GM21423 (cell line): ENCODE measurements around the gene DUSP8.

Experiments
- ATAC-seq: cut with Tn5 transposase; IDR thresholded peaks from one replicate; pipeline ENCODE4 v1.9.1; 2021; ENCODE audit warnings: mild to moderate bottlenecking, moderate library complexity; ENCODE audit not compliant: unreplicated experiment

DUSP8 gene

DNA sequence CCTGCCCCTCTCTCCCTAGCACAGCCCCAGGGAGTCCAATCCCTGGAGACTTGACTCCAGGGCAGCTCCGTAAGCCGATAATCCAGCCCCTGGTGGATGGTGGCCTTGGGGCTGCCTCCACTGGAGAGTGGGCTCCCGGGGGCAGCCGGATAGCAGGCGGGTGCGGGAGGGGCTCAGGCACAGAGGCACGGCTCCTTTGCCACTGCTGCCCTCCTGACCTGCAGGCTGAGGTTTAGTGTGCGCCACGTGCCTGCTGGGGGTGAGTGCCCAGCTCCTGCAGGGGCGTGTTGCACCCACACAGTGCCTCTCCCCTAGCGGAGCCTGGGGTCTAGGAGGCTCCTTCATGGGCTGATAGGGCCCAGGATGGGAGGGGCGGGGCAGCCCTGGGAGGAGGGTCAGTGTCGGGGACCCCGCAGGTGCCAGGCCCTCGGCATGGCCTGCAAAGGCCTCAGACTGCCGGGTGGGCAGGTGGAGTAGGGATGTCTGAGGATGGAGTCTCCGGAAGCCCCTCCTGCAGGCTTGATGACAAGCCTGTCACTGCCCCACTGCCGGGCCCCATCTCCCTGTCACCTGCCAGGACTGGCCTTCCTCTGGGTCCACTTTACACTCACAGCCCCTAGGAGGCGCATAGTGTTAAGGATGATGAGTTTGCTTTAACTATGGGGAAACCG is 5.6 kb downstream of the DUSP8 start:
- ATAC-seq, result no peak

DNA sequence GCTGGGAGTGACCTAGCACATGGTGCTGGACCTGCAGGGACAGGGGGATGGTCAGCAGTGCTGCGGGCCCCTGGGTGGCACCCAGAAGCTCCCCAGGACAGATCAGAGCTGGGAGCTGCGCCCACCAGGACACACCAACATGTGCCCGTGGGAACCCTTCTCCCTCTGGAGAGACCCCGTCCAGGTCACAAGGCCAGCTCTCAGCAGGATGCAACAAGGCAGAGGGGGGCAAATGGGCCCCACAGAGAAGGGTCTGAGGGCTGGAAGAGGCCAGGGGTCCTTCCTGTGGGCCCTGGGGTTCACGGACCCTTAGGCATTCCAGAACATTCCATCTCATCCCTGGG is 6.2 kb downstream of the DUSP8 start:
- ATAC-seq, result no peak

GRCh38 chr11:1565173-1565903 is 6.7 kb downstream of the DUSP8 start:
- ATAC-seq, result no peak

DNA sequence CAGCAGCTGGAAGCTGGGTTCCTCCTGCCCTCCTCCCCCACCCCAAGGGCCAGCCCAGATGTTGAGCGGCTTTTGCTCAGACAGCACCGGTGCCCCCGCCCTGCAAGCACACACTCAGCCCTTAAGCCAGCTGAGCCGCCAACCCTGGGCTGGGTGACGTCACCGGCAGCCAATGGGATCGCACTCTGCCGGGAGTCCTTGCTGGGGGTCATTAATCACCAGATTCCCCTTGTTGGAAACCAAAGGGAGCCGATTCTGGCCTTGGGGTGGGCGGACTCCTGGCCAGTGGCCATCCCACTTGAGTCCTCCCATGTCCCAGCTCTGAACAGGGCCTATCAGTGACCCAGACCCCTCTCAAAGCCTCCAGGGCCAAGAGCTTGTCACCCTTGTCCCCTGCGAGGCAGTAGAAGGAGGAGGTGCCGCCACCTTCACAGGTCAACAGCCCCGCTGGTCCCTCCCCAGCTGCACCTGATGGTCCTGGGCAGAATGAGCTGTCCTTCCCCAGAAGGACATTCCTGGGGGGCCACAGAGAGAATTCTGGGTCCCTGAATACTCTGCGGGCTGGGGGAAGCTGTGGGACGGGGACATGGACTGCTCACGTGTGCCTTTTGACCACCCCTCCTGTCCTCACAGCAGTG is 7.4 kb downstream of the DUSP8 start:
- no peak for ATAC-seq

GRCh38 chr11:1563697-1564534 is 8.2 kb downstream of the DUSP8 start:
- ATAC-seq, result no peak

GRCh38 chr11:1563149-1563638 is 8.9 kb downstream of the DUSP8 start:
- no peak for ATAC-seq

DNA sequence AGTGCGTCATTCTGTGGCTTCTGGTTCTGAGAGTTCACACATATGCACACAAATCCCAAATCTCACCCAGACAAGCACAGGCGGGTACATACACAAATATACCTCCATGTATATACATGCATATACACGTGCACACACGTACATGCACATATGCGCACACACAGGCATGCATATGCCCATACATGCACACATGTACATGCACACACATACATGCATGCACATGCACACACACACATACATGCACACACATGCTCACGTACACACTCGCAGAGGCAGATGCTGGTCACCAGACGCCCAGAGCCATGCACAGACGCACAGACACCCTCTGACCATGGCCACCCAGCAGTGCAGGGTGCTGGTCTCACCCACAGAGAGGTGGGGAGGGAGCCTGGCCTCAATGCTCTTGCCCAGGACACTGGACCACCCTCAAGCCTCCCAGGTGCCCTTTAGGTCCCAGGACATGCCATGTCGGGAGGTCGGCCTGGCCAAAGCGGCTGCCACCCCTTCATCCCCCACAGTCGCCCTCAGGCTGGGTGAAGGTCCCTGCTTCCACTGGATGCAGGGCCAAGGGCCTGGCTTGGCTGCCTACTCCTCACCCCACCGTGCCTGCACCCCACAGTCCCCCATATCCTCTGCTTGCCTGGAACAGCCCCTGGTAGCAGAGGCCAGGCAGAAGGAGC is 9.5 kb downstream of the DUSP8 start:
- ATAC-seq, result no peak

- ATAC-seq, result no peak
Measured at GRCh38 chr11:1561955-1562354, 10.1 kb downstream of the DUSP8 start.

- ATAC-seq, result no peak
Measured at GRCh38 chr11:1561266-1561665, 10.8 kb downstream of the DUSP8 start.

DNA sequence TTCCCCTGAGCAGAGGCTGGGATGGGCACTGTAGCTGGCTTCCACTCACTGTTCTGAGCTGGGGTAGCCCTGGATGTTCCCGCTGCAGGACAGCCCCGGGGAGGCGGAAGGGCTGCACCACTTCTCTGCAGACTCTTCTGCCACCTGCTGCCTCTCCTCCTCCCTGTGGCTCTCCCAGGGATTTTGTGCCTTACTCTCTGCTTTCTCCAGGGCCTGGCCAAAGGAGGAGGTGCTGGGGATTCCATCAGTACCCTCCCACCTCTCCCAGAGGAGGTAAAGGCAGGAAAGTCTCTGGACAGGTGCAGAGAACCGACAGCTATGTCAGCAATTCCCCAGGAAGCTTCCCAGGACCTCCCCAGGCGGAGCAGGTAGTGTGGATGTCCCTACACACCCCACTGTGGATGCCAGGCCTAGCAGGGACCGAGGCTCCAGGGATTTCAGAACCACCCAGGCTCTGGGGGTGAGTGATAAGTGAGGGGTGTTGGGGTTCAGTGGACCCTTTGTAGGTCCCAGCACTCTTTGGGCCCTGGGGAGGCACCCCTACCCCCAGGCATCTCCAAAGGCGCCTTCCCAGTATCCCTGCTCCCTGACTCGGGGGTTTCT is 11.3 kb downstream of the DUSP8 start:
- no peak for ATAC-seq

- no peak for ATAC-seq
Measured at GRCh38 chr11:1560002-1560648, 11.9 kb downstream of the DUSP8 start.

- ATAC-seq, result no peak
Measured at GRCh38 chr11:1559111-1559951, 12.7 kb downstream of the DUSP8 start.

GRCh38 chr11:1558775-1559110 is 13.3 kb downstream of the DUSP8 start:
- no peak for ATAC-seq

DNA sequence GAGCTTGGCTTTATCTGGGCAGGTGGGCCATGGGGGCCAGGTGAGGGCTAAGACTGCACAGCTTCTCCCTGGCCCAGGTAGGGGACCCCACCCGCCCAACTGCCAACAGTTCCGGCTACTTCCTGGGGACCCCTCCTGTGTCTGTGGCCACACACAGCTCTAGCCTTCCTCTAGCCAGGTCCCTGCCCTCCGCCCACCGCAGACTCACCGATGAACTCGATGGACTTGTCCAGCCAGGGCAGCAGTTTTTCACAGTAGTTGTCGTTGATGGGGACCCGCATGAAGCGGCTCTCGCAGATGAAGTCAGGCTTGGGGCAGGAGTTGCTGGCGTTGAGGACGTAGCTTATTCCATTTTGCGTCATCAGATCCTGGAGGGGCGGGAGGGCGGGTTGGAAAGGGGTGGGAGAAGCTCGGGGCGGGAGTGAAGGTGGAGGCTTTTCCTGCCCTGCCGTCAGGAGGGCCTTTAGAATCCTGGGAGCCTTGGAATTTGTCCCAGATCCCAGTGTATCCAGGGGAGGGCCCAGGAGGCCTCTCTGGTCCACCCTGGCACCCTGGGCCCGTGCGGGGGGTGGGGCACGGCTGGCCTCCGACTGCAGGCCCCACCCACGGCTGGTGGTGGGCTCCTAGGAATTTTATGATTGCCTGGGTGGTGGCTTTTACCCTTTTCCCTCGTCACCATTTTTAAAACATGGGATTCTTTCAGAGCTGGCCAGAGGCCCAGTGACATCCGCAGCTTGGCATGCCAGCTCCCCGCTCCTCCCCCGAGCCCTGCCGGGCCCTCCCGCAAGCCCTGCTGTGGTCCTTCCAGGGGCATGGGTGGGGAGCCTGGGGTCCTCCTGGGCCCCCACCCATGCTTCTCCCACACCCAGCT is 13.9 kb downstream of the DUSP8 start:
- ATAC-seq, result no peak

DNA sequence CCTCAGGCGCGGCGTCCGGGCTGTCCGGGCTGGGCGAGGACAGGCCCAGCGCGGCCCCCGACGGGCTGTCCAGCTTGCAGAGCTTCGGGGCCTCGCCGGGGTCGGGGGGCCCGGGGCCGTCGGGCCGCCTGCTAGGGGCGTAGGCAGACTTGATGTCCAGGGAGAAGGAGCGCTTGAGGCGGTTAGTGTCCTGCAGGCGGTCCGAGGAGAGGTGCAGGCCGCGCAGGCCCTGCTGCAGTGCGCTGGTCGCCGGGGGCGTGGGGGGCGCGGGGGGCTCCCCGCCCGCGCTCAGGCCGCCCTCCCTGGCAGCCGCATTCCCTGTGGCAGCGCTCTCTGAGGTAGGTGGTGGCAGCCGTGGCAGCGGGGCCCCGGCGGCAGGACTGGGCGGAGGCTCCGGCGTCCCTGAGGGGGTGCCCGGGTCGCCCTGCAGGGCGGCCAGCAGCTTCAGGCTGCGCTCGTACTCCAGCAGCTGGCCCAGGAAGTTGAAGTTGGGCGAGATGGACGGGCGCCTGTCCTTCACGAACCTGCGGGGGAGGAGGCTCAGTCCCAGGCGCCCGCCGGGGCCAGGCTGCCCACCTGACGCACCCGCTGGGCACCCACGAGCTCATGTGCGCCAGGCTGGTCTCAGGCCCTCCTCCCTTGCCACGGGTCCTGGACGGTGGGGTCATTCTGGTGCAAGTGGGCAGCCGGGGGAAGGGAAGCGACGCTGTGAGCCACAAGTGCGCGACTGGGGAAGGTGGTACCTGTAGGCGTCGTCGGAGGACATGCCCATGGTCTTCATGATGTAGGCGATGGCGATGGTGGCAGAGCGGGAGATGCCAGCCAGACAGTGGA is 14.8 kb downstream of the DUSP8 start:
- no peak for ATAC-seq

DNA sequence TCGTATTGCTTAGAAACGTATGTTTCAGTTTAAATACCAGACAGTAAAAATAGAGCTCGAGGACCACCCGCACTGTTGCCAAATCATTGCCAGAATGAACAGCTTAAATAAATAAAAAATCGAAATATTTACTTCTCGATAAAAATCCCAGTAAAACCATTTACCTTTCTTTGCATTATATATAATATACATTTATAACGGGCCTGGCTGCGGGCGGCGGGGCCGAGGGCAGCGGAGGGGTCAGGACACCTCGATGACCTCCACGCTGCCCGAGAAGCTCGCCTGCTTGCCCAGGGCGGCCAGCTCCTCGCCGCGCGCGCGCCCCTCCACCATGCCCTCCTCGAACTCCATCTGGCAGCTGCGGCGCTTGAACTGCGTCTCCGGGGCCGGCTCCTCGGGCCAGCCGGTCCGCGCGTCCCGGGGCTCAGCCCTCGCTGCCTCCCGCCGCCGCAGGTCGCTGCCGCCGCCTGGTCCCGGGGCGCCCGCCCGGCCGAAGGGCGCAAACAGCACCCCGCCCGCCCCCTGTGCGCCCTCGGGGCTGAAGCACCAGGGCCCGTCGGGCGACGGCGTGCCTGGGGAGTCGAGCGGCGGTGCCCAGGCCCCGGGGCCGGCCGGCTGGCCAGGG is 15.7 kb downstream of the DUSP8 start:
- ATAC-seq, result no peak

- no peak for ATAC-seq
Measured at GRCh38 chr11:1555713-1556153, 16.3 kb downstream of the DUSP8 start.
